GM18526 (cell line): ENCODE results near the gene COQ10B.
A peak's percentile ranks its signal among the peaks of the same experiment; 100 is the strongest.

ENCODE experiments used
- POLR2A ChIP-seq: IDR thresholded peaks from 3 replicates; pipeline ENCODE4 v1.6.1; 2011; ENCODE audit not compliant: insufficient read length; ENCODE audit errors: extremely low read depth

COQ10B gene

DNA sequence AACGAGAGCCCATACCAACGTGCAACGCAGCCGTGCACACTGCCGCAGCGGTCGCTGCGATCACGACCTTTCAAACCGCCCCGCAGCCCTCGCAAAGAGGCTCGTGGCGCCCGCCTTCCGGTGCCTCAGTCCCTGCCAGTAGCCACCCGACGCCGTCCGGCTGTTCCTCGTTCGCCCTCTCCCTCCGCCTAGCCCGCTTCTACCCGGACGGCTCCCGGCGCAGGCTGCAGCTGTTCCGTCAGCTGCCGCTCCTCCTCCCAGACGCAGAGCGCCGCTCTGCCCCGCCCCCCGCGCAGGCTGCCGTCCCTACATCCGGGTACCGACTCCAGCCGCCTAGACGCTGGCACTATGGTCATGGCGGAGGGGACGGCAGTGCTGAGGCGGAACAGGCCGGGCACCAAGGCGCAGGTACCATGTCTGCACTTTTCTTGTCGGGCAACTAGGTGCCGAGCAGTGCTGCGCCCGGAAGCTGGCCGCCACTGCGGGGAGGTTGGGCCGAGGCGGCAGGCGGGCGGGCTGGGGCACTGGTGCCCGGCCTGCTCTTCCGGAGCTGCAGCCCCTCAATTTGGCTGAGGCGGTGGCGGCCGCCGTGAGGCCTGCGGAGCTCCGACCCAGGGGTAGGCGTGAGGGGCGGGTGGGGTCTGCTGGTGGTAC is 62.5 kb downstream of the COQ10B start, which contains the start of gene MOB4:
TSS of gene MOB4 (plus strand) at position 328 of the 654 bp plus-strand sequence. CDS start at position 349, 21 bp downstream.
- peak; percentile 96 for TF ChIP-seq POLR2A

DNA sequence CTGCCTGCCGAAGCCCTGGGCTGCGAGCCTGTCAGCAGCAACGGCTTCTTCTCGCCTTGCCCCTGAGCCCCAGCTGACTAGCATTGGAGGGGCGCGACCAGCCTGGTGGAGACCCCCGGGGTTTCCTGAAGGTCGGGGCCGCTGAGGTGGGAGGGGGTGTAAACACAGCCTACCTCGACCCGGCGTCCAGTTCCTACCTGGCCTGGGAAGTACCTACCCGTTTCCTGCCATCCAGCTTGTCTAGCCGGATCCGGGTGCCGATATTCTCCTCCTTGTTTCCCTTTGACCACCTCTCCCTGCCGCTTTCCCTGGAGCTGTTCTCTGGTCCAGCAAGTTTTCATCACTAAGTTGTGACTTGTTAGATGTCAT is 63.0 kb downstream of the COQ10B start:
- no peak for TF ChIP-seq POLR2A

DNA sequence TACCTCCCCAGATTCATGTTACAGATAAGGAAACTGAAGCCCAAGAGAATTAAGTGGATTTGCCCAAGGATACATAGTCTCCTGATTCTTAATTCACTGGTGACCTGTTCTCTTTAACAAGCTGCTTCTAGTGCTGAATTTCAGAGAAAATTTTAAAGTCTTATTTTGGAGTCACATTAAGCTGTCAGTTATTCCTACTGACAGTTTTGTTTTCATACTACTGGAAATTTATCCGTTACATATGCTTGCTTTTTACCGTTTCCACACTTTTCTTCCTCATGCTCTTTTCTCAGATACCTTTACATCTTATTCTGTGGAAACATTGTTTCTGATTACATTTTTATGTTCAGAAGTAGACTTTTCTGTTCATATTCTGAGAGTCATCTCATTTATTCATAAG is 63.8 kb downstream of the COQ10B start:
- TF ChIP-seq POLR2A, result no peak
